T-cell (primary cell): ENCODE data around the gene PRRT3. TPM values are rescaled to one million over a fixed set of nuclear protein-coding genes. Genes with fewer than 3 reads are reported as not detected.
"Not testable (repeated sequence)": the region's sequence is repeated elsewhere in the genome, so short reads cannot be mapped to it uniquely, and the experiment has no call there.

Source experiments
- ATAC-seq, 4 experiments: fragments of 200-7000 bp in 3 of 4; fragments of 150-1000 bp in 1 of 4; cut with Tn5 transposase; replicated peaks in 1 of 4; 1 replicate in 3 of 4; 2 replicates in 1 of 4; pipeline ENCODE4 v1.10.0; 2021; ENCODE audit warnings: moderate library complexity in 3 of 4, mild to moderate bottlenecking in 2 of 4, moderate number of reproducible peaks in 1 of 4
- CTCF ChIA-PET, 2 donors: fragments of 300-600 bp; sonication (Branson Sonifier 250); formaldehyde crosslinking; loops; one replicate each; lab custom pipeline; 2022; ENCODE audit warnings: antibody characterized with exemption in 2 of 2; lab: Charles Lee
- POLR2A ChIA-PET, 2 donors: fragments of 300-600 bp; sonication (Branson Sonifier 250); formaldehyde crosslinking; loops; one replicate each; lab custom pipeline; 2022; ENCODE audit warnings: antibody characterized with exemption in 2 of 2; lab: Charles Lee
- DNase-seq, 35 experiments: peaks; one replicate each; pipeline versions ENCODE4 v3.0.0 to v3.0.0-alpha.2; 2013 to 2023
- H3K27ac ChIP-seq: one replicate; pipeline ENCODE4 v1.5.1; 2013; ENCODE audit warnings: low read length
- H3K27me3 ChIP-seq, 2 experiments: replicated peaks in 1 of 2; 1 replicate in 1 of 2; 2 replicates in 1 of 2; pipeline versions ENCODE4 v1.6.1 to v1.7.0; 2013; ENCODE audit warnings: low read length in 1 of 2, mixed read lengths in 1 of 2; ENCODE audit not compliant: control insufficient read depth in 2 of 2, insufficient read depth in 2 of 2; ENCODE audit errors: extremely low read depth in 1 of 2
- H3K36me3 ChIP-seq, 2 donors: 1 replicate in 1 of 2; 2 replicates in 1 of 2; pipeline versions ENCODE4 v1.6.1 to v1.7.0; 2013; ENCODE audit warnings: low read length in 1 of 2; ENCODE audit not compliant: control insufficient read depth in 2 of 2, insufficient read depth in 1 of 2; ENCODE audit errors: extremely low read depth in 1 of 2
- H3K4me1 ChIP-seq, 2 experiments: 1 replicate in 1 of 2; 2 replicates in 1 of 2; pipeline versions ENCODE4 v1.6.1 to v1.7.0; 2013; ENCODE audit warnings: low read length in 2 of 2, mixed read lengths in 1 of 2; ENCODE audit not compliant: insufficient read depth in 2 of 2, control insufficient read depth in 1 of 2; ENCODE audit errors: extremely low read depth in 1 of 2
- H3K4me3 ChIP-seq, 2 donors: 1 replicate in 1 of 2; 2 replicates in 1 of 2; pipeline versions ENCODE4 v1.5.1 to v1.7.0; 2013; ENCODE audit warnings: mild to moderate bottlenecking in 2 of 2, low read length in 1 of 2, moderate library complexity in 1 of 2; ENCODE audit not compliant: control insufficient read depth in 1 of 2; ENCODE audit errors: extremely low read depth in 1 of 2
- H3K9me3 ChIP-seq: 2 replicates; pipeline ENCODE4 v1.7.0; 2013
- H3K27ac Mint-ChIP-seq, 2 donors: one replicate each; pipeline ENCODE4 v1.8.0; 2020 to 2021; ENCODE audit warnings: mild to moderate bottlenecking in 2 of 2, mixed read lengths in 2 of 2
- H3K27me3 Mint-ChIP-seq, 2 donors: one replicate each; pipeline ENCODE4 v1.8.0; 2021 to 2022; ENCODE audit warnings: mixed read lengths in 2 of 2
- H3K36me3 Mint-ChIP-seq: one replicate; pipeline ENCODE4 v1.8.0; 2021; ENCODE audit warnings: mixed read lengths
- H3K4me1 Mint-ChIP-seq, 3 donors: one replicate each; pipeline ENCODE4 v1.8.0; 2020 to 2022; ENCODE audit warnings: mixed read lengths in 3 of 3, mild to moderate bottlenecking in 1 of 3
- H3K4me3 Mint-ChIP-seq, 3 donors: one replicate each; pipeline ENCODE4 v1.8.0; 2020 to 2022; ENCODE audit warnings: mild to moderate bottlenecking in 3 of 3, mixed read lengths in 3 of 3, moderate library complexity in 3 of 3
- H3K9me3 Mint-ChIP-seq, 3 donors: one replicate each; pipeline ENCODE4 v1.8.0; 2020 to 2022; ENCODE audit warnings: mixed read lengths in 3 of 3
- WGBS: methylation state at CpG from one replicate; pipeline ENCODE4 v1.1.5; 2013; ENCODE audit warnings: missing lambda C conversion rate; ENCODE audit not compliant: insufficient coverage; 5-methylcytosine and 5-hydroxymethylcytosine counted together
- total RNA-seq, 35 experiments: library from RNA in 6 of 35; stranded (reverse) in 6 of 35; fragments of 120-200 nt in 1 of 35; gene quantifications; one replicate each; pipeline versions ENCODE4 v1.2.1 to v1.2.4 and lab custom pipeline; 2013 to 2026

Gene PRRT3
- total RNA-seq, 5 donors from 2014 or later (not counting 1 experiment from before 2014, with no cell fraction given) = 6.6 to 10.5 (median 9.2) TPM

GRCh38 chr3:9902372-9903237 lies 49.6 kb downstream of the PRRT3 start, which contains the start of gene IL17RE:
IL17RE (plus strand) TSS chr3:9902848; CDS start chr3:9902933, 85 bp downstream.
- H3K27ac Mint-ChIP-seq = peak within 1 kb of the TSS; percentile 77 to 79
- DNase-seq = peak in 2 of 35 experiments; percentile 14 to 28
- H3K4me1 Mint-ChIP-seq = peaks cover 24 to 39% (median 27%) of the 10 kb centered on the region in 3 donors
- no peaks in the 10 kb centered on the region for H3K36me3 Mint-ChIP-seq
- Histone ChIP-seq H3K36me3 (no peaks in the 10 kb centered on the region), H3K9me3 (no peaks in the 10 kb centered on the region), H3K27ac (peak within 1 kb of the TSS; percentile 11), H3K4me1 (peaks cover 8 to 21% of the 10 kb centered on the region in 2 experiments), H3K4me3 (peak within 1 kb of the TSS in 1 of 2 donors; percentile 26), H3K27me3 (peaks cover 0 to 2% of the 10 kb centered on the region in 2 experiments)
- no peaks in the 10 kb centered on the region for H3K9me3 Mint-ChIP-seq
- WGBS = 70% methylated on average over 8 of the region's 13 CpGs
- ChIA-PET CTCF (interaction anchor here (0.6 to 0.9 kb wide), 2 partner anchors 30 to 337 kb away, joined by 4 to 7 read pairs; no protein-coding TSS in a partner anchor), POLR2A (interaction anchor here (0.7 to 1.0 kb wide), 3 partner anchors 9 to 31 kb away, joined by 3 to 5 read pairs (median 3); partner anchors contain the start of gene CRELD1 (in 1 of the 2))
- H3K4me3 Mint-ChIP-seq = peak within 1 kb of the TSS; percentile 45 to 50 (median 47)
- peak in 3 of 4 experiments; percentile 31 to 67 (median 61) for ATAC-seq
- H3K27me3 Mint-ChIP-seq = no peaks in the 10 kb centered on the region

- Mint-ChIP-seq H3K9me3 (no peaks in the 10 kb centered on the region), H3K4me3 (peak overlapping the region; percentile 21 to 47 (median 45)), H3K4me1 (peaks cover 27 to 44% (median 28%) of the 10 kb centered on the region in 3 donors), H3K27me3 (no peaks in the 10 kb centered on the region), H3K36me3 (no peaks in the 10 kb centered on the region), H3K27ac (peak overlapping the region; percentile 73 to 77)
- peaks cover 8 to 21% of the 10 kb centered on the region in 2 experiments for H3K4me1 ChIP-seq
- peak overlapping the region in 1 of 2 donors; percentile 26 for H3K4me3 ChIP-seq
- WGBS = 12% methylated on average over 3 of the region's 5 CpGs
- no peaks in the 10 kb centered on the region for H3K9me3 ChIP-seq
- H3K27ac ChIP-seq = peak overlapping the region; percentile 11
- ATAC-seq = peak; percentile 34 to 69 (median 60)
- CTCF ChIA-PET = interaction anchor here in 1 of 2 donors (0.9 kb wide), 1 partner anchor 31 kb away, joined by 4 read pairs; no protein-coding TSS in a partner anchor
- peak in 1 of 35 experiments; percentile 36 for DNase-seq
- POLR2A ChIA-PET = interaction anchor here in 1 of 2 donors (0.7 kb wide), 1 partner anchor 9 kb away, joined by 3 read pairs; no protein-coding TSS in a partner anchor
- no peaks in the 10 kb centered on the region for H3K36me3 ChIP-seq
- peaks cover 0 to 2% of the 10 kb centered on the region in 2 experiments for H3K27me3 ChIP-seq
These were observed 50.2 kb downstream of the PRRT3 start for GRCh38 chr3:9901967-9902366.

- ATAC-seq, H3K27ac ChIP-seq, DNase-seq, H3K9me3 Mint-ChIP-seq, H3K36me3 ChIP-seq, H3K36me3 Mint-ChIP-seq, H3K27me3 Mint-ChIP-seq, H3K4me3 Mint-ChIP-seq, H3K4me3 ChIP-seq, CTCF ChIA-PET, H3K27me3 ChIP-seq, H3K9me3 ChIP-seq: not testable (repeated sequence)
- POLR2A ChIA-PET = interaction anchor here in 1 of 2 donors (0.6 kb wide), 1 partner anchor 123 kb away, joined by 3 read pairs; no protein-coding TSS in a partner anchor
- Mint-ChIP-seq H3K4me1 (peaks cover 31 to 49% (median 32%) of the 10 kb centered on the region in 3 donors), H3K27ac (peak overlapping the region in 1 of 2 donors; percentile 15)
- 100% methylated on average over 1 of the region's 6 CpGs for WGBS
- peaks cover 8 to 21% of the 10 kb centered on the region in 2 experiments for H3K4me1 ChIP-seq
These were observed 51.2 kb downstream of the PRRT3 start for GRCh38 chr3:9900965-9901415.

GRCh38 chr3:9899289-9899791 lies 52.9 kb downstream of the PRRT3 start:
- ChIA-PET CTCF (no interaction called here), POLR2A (no interaction called here)
- no peaks in the 10 kb centered on the region for H3K36me3 ChIP-seq
- H3K9me3 Mint-ChIP-seq = no peaks in the 10 kb centered on the region
- H3K4me3 Mint-ChIP-seq = no peak overlapping the region
- peaks cover 0 to 2% of the 10 kb centered on the region in 2 experiments for H3K27me3 ChIP-seq
- no peak for ATAC-seq
- peaks cover 6% of the 10 kb centered on the region for H3K36me3 Mint-ChIP-seq
- H3K27ac ChIP-seq = no peak overlapping the region
- DNase-seq = no peak
- H3K4me3 ChIP-seq = no peak overlapping the region
- no peaks in the 10 kb centered on the region for H3K9me3 ChIP-seq
- peaks cover 39 to 60% (median 40%) of the 10 kb centered on the region in 3 donors for H3K4me1 Mint-ChIP-seq
- no peak overlapping the region for H3K27ac Mint-ChIP-seq
- no peaks in the 10 kb centered on the region for H3K27me3 Mint-ChIP-seq
- WGBS = 82% methylated on average over 3 of the region's 3 CpGs
- H3K4me1 ChIP-seq = peaks cover 8 to 25% of the 10 kb centered on the region in 2 experiments

GRCh38 chr3:9898467-9899241 lies 53.6 kb downstream of the PRRT3 start:
- no peak for DNase-seq
- Mint-ChIP-seq H3K4me1 (peaks cover 44 to 63% (median 47%) of the 10 kb centered on the region in 3 donors), H3K27me3 (no peaks in the 10 kb centered on the region), H3K9me3 (no peaks in the 10 kb centered on the region), H3K4me3 (no peak overlapping the region), H3K36me3 (peaks cover 10% of the 10 kb centered on the region), H3K27ac (peak overlapping the region; percentile 28 to 34)
- 92% methylated on average over 5 of the region's 8 CpGs for WGBS
- H3K9me3 ChIP-seq = no peaks in the 10 kb centered on the region
- H3K4me1 ChIP-seq = peaks cover 8 to 25% of the 10 kb centered on the region in 2 experiments
- no peak overlapping the region for H3K27ac ChIP-seq
- ATAC-seq = no peak
- peaks cover 0 to 2% of the 10 kb centered on the region in 2 experiments for H3K27me3 ChIP-seq
- ChIA-PET POLR2A (no interaction called here), CTCF (no interaction called here)
- H3K36me3 ChIP-seq = peaks cover 0 to 3% of the 10 kb centered on the region in 2 donors
- no peak overlapping the region for H3K4me3 ChIP-seq
